Omental fat pad (tissue), 4 donors: ENCODE data around the gene ETV5. TPM values are rescaled to one million over a fixed set of nuclear protein-coding genes. Genes with fewer than 3 reads are reported as not detected.

Experiments used
- ATAC-seq: fragments of 150-250 bp; one replicate; pipeline ENCODE4 v1.9.1; 2016; ENCODE audit warnings: mild to moderate bottlenecking, moderate library complexity; ENCODE audit not compliant: low FRiP score
- DNase-seq: peaks from one replicate; pipeline ENCODE4 v3.0.0-alpha.2; 2019; ENCODE audit warnings: low spot score
- total RNA-seq, 4 donors: library from RNA; depleted of rRNA; stranded (reverse); fragments of >200 nt; gene quantifications; one replicate each; pipeline ENCODE4 v1.1.0, GENCODE V29; 2016
- TF ChIP-seq, protein P1 (sequence below), 3 donors: fragments of 450-650 bp; IDR thresholded peaks; one replicate each; pipeline ENCODE4 v1.5.1; 2016 to 2017; ENCODE audit warnings: antibody characterized with exemption in 3 of 3, mild to moderate bottlenecking in 3 of 3, moderate library complexity in 2 of 3

Gene ETV5
- total RNA-seq, 4 donors from 2014 or later, result 10.3 to 23.3 (median 14.5) TPM

DNA sequence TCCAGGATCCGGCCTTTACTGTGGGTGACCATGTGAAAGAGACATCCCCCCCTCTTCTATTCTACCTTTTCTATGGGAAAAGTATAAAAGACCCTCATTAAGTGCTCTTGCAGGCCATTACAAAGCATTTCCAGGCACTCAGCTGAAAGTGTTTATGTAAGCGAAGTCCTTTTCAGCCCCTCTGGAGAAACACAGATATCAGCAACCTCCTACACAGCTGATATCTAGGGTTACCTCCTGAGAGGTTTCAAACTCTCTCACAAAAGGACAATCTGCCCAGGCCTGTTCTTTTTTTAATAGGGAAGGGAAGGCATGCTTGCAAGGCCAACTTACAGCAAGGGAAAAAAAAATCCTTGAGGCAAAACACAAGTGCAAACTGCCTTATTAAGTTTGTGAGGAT lies 12.6 kb downstream of the ETV5 start:
- ATAC-seq (no peak), DNase-seq (no peak)
- TF ChIP-seq, protein P1, sequence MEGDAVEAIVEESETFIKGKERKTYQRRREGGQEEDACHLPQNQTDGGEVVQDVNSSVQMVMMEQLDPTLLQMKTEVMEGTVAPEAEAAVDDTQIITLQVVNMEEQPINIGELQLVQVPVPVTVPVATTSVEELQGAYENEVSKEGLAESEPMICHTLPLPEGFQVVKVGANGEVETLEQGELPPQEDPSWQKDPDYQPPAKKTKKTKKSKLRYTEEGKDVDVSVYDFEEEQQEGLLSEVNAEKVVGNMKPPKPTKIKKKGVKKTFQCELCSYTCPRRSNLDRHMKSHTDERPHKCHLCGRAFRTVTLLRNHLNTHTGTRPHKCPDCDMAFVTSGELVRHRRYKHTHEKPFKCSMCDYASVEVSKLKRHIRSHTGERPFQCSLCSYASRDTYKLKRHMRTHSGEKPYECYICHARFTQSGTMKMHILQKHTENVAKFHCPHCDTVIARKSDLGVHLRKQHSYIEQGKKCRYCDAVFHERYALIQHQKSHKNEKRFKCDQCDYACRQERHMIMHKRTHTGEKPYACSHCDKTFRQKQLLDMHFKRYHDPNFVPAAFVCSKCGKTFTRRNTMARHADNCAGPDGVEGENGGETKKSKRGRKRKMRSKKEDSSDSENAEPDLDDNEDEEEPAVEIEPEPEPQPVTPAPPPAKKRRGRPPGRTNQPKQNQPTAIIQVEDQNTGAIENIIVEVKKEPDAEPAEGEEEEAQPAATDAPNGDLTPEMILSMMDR (IDR thresholded peaks at IDR 0.05), result no peak

DNA sequence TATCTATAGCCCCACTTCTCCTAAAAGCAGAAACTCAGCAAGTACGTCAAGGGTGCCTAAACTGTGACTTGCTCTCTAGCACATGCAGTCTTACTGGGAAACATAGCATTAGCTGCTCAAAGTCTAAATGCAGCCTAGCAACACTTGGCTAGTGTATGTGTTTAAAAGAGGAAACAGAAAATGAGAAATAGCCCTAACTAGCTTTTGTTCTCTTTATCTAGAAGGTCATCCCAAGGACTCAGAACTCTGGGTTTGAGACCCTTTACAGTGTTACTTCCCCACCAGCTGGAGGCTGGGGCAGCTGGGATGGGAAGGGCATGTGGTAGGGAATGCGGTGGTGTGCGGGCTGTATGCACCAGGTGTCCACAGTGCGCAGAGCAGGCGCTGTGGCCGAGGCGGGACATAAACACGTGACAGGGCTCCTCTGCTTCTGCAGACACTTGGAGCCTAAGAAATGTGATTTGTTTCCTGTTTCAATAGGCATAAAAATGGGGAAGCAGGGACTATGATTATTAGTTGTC lies 13.3 kb downstream of the ETV5 start:
- ATAC-seq (no peak), DNase-seq (no peak)
- TF ChIP-seq, protein P1 (IDR thresholded peaks at IDR 0.05), result no peak

DNA sequence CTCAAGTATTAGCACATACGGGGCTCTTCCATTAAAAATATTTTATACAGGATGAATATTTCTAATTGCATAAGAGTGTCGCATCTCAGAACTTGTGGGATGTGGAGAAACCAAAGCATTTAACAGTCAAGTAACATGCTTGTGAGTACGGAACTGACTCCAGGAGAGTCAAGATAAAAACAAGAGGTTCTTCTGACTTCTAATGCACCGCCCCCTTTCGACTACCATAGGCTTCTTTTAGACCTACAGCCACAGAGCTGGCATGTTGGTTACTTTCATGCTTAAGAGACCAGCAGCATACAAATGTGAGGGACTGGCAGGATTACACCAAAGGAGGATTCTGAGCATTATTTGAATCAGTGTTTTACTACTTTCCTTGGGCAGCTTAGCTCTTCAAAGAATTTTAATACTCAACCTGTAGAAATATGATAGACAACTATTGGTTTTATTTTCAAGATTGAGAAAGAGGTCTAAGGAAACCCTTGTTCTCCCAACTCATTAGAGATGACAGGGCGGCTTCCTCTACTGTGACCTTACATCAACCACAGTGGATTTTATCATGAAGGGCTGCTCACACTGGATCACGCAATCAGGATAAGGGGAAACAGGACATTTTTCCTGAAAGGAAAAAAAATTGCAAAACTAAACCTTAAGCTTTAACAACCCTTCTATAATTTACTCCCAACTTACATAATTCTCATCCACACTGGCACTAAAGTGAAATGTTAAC lies 14.0 kb downstream of the ETV5 start:
- ATAC-seq (no peak), DNase-seq (no peak)
- TF ChIP-seq, protein P1 (IDR thresholded peaks at IDR 0.05), result no peak

DNA sequence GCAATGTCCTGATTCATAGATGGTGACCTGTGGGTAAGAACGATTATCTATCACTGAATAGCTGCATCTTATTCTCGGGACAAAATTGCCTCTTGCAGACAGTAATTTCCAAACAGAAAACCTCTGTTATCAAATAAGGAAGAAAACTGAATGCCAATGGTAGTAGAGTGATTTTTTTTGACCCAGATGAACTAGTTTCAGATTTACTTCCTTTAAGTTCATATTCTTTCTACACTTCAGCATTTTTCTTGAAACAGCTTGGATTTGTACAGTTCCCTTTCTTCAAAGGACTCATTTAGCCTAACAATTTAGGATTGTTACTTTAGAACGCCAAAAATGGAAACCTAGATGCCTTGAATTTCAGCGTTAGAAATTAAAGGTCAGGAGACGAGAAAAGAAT lies 14.6 kb downstream of the ETV5 start:
- ATAC-seq (no peak), DNase-seq (no peak)
- TF ChIP-seq, protein P1 (IDR thresholded peaks at IDR 0.05), result no peak

DNA sequence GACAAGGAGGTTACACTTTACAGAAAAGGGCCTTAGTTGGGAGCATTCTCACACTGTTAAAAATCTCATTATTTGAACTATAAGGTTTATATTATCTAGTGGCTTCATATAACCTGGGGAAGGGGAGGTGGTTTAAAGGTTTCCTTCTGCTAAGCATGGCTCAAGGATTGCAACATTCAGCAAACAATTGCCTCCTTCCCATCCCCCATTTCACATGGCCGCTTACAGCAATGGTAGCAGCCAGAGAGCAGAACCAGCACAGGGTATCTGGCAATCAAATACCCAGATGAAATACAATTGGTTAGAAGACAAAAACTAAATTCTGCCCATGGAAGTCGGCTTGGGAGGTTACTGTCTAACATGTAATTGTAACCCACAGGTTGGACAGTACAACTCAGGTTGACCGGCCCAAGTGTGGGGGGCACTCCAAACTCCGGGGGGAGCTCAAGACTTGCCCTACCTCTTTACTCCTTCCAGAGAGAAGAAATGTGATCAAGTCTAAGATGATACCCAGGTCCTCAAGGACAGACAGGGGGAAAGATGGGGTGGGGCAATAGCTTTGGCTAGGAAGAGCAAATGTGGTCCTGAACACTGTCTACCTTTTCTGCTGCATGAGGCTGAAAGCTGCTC lies 15.5 kb downstream of the ETV5 start:
- DNase-seq (no peak), ATAC-seq (no peak)
- TF ChIP-seq, protein P1 (IDR thresholded peaks at IDR 0.05), result no peak

DNA sequence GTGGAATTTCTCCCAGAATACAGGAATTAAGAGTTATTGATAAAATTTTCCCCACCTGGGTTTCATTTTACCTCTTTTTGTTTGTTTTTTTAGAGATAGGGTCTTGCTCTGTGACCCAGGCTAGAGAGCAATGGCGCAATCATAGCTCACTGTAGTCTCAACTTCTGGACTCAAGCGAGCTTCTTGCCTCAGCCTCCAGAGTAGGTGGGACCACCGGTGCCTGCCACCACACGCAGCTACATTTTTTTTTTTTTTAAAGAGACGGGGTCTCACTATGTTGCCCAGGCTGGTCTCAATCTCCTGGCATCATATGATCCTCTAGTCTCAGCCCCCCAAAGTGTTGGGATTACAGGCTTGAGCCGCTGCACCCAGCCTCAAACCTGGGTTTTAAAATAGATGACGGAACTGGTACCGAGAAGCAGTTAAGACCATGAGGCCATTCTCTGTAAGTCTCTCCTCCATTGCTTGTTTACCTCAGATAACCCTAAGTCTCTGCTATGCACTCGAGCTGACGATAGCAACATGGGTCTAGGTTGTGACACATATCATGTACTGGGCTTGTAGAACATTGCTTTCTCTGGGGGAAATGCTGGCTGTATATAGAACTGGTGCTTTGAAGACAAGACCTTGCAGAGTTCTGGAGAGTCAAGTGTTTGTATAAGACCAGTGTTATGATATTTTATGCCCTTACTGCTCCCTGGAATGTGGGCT lies 16.4 kb downstream of the ETV5 start:
- DNase-seq (no peak), ATAC-seq (no peak)
- TF ChIP-seq, protein P1 (IDR thresholded peaks at IDR 0.05), result no peak
